HG03442 (cell line): Measurements from ENCODE around the gene ZBTB40.

ENCODE experiments used
- ATAC-seq: cut with Tn5 transposase; IDR thresholded peaks from one replicate; pipeline ENCODE4 v1.9.1; 2021; ENCODE audit warnings: mild to moderate bottlenecking, moderate library complexity; ENCODE audit not compliant: unreplicated experiment

The ZBTB40 gene

GRCh38 chr1:22420455-22421053, 31.1 kb upstream of the ZBTB40 start:
- no peak for ATAC-seq

- ATAC-seq: no peak
Measured at GRCh38 chr1:22426781-22427180, 24.9 kb upstream of the ZBTB40 start.

GRCh38 chr1:22428672-22429071, 23.0 kb upstream of the ZBTB40 start:
- ATAC-seq: no peak

- ATAC-seq: no peak
Measured at GRCh38 chr1:22431965-22432364, 19.7 kb upstream of the ZBTB40 start.

GRCh38 chr1:22434717-22435116, 16.9 kb upstream of the ZBTB40 start:
- no peak for ATAC-seq

- ATAC-seq: no peak
Measured at GRCh38 chr1:22436948-22437347, 14.7 kb upstream of the ZBTB40 start.

- ATAC-seq: no peak
Measured at GRCh38 chr1:22437573-22437972, 14.1 kb upstream of the ZBTB40 start.

GRCh38 chr1:22440582-22440981, 11.1 kb upstream of the ZBTB40 start:
- no peak for ATAC-seq

GRCh38 chr1:22442212-22442894, 9.3 kb upstream of the ZBTB40 start:
- no peak for ATAC-seq

- ATAC-seq: no peak
Measured at GRCh38 chr1:22443332-22443731, 8.3 kb upstream of the ZBTB40 start.

- no peak for ATAC-seq
Measured at GRCh38 chr1:22444856-22445255, 6.8 kb upstream of the ZBTB40 start.

GRCh38 chr1:22447621-22448111, 4.0 kb upstream of the ZBTB40 start:
- no peak for ATAC-seq

- ATAC-seq: no peak
Measured at GRCh38 chr1:22449636-22450035, 2.0 kb upstream of the ZBTB40 start.

GRCh38 chr1:22450351-22451021, 1.2 kb upstream of the ZBTB40 start:
- no peak for ATAC-seq

GRCh38 chr1:22452481-22452957, 868 bp downstream of the ZBTB40 start:
- ATAC-seq: peak; percentile 24

- ATAC-seq: no peak
Measured at GRCh38 chr1:22453181-22453580, 1.5 kb downstream of the ZBTB40 start.

GRCh38 chr1:22454476-22455056, 2.9 kb downstream of the ZBTB40 start:
- no peak for ATAC-seq

- no peak for ATAC-seq
Measured at GRCh38 chr1:22457345-22457744, 5.7 kb downstream of the ZBTB40 start.

GRCh38 chr1:22457836-22458235, 6.2 kb downstream of the ZBTB40 start:
- no peak for ATAC-seq

- no peak for ATAC-seq
Measured at GRCh38 chr1:22461100-22461499, 9.4 kb downstream of the ZBTB40 start.

- ATAC-seq: no peak
Measured at GRCh38 chr1:22461678-22462527, 10.3 kb downstream of the ZBTB40 start.
